K562 (cell line): ENCODE measurements around the gene SRL. TPM values are rescaled to one million over a fixed set of nuclear protein-coding genes. Genes with fewer than 3 reads are reported as not detected.

ENCODE experiments used
- ATF1 ChIP-seq, 2 experiments: fragments of 450-650 bp in 1 of 2; IDR thresholded peaks; 2 replicates each; pipeline ENCODE4 v1.6.1; 2016; ENCODE audit warnings: missing compliant biosample characterization in 1 of 2, missing genetic modification characterization in 1 of 2
- CEBPZ ChIP-seq: fragments of 150-350 bp; IDR thresholded peaks from 2 replicates; pipeline ENCODE4 v1.6.1; 2014; ENCODE audit warnings: low read depth, mild to moderate bottlenecking, low read length, borderline replicate concordance
- CXXC5 ChIP-seq: fragments of 250-450 bp; sonication (Bioruptor Pico); IDR thresholded peaks from 2 replicates; pipeline ENCODE4 v1.8.0; 2022; ENCODE audit warnings: inconsistent platforms, mild to moderate bottlenecking, moderate library complexity
- ESRRB ChIP-seq: fragments of 250-450 bp; sonication (Bioruptor Pico); IDR thresholded peaks from 2 replicates; pipeline ENCODE4 v1.5.0; 2020; ENCODE audit warnings: mild to moderate bottlenecking, moderate library complexity, borderline replicate concordance
- GATA2 ChIP-seq: sonication (generic); formaldehyde crosslinking; IDR thresholded peaks from 2 replicates; pipeline ENCODE4 v1.4.0; 2020; ENCODE audit warnings: mild to moderate bottlenecking, missing genetic modification reagents
- HMG20A ChIP-seq: fragments of 450-650 bp; formaldehyde crosslinking; conservative IDR thresholded peaks from 2 replicates; pipeline ENCODE4 v1.4.0; 2020; ENCODE audit warnings: mild to moderate bottlenecking, mixed read lengths
- LCOR ChIP-seq: sonication (generic); formaldehyde crosslinking; IDR thresholded peaks from 2 replicates; pipeline ENCODE4 v1.8.0; 2022; ENCODE audit warnings: mild to moderate bottlenecking, missing genetic modification reagents
- MCM2 ChIP-seq: fragments of 450-650 bp; IDR thresholded peaks from 2 replicates; pipeline ENCODE4 v1.6.1; 2017; ENCODE audit warnings: low read depth, mild to moderate bottlenecking
- MCM3 ChIP-seq: fragments of 450-650 bp; IDR thresholded peaks from 2 replicates; pipeline ENCODE4 v1.6.1; 2016
- NBN ChIP-seq: fragments of 450-650 bp; IDR thresholded peaks from 2 replicates; pipeline ENCODE4 v1.6.1; 2016; ENCODE audit warnings: low read depth, mild to moderate bottlenecking
- NUFIP1 ChIP-seq: fragments of 450-650 bp; IDR thresholded peaks from 2 replicates; pipeline ENCODE4 v1.6.1; 2018; ENCODE audit not compliant: partially characterized antibody
- PTBP1 ChIP-seq: fragments of 200-400 bp; formaldehyde crosslinking; IDR thresholded peaks from 2 replicates; pipeline ENCODE4 v1.6.1; 2017; ENCODE audit warnings: low read depth, low read length
- SREBF1 ChIP-seq: fragments of 150-350 bp; IDR thresholded peaks from 2 replicates; pipeline ENCODE4 v1.6.1; 2014; ENCODE audit warnings: antibody characterized with exemption, low read depth, low read length, borderline replicate concordance
- STAT5A ChIP-seq: IDR thresholded peaks from 2 replicates; pipeline ENCODE4 v1.6.1; 2012; ENCODE audit warnings: low read length, inconsistent platforms, borderline replicate concordance
- ZFX ChIP-seq: sonication (generic); formaldehyde crosslinking; IDR thresholded peaks from 2 replicates; pipeline ENCODE4 v1.8.0; 2022; ENCODE audit warnings: mild to moderate bottlenecking, missing genetic modification reagents, moderate library complexity
- ZNF318 ChIP-seq, 2 experiments: fragments of 450-650 bp; IDR thresholded peaks; 2 replicates each; pipeline ENCODE4 v1.6.1; 2016; ENCODE audit warnings: mild to moderate bottlenecking in 2 of 2, borderline replicate concordance in 1 of 2, low read depth in 1 of 2, moderate library complexity in 1 of 2
- ZSCAN29 ChIP-seq: fragments of 450-650 bp; IDR thresholded peaks from 2 replicates; pipeline ENCODE4 v1.6.1; 2017
- polyA plus RNA-seq, 8 experiments: library from polyadenylated mRNA; depleted of rRNA in 4 of 8; stranded (reverse) in 5 of 8; unstranded in 3 of 8; fragments of >200 nt; fragmentation: Nextera tagmentation in 2 of 8; fragmentation: Illumina TruSeq in 1 of 8; extraction: Ambion mirVana in 2 of 8; extraction: Trizol in 1 of 8; gene quantifications; 2 replicates each; pipeline versions ENCODE4 v1.2.1 to v1.2.3, GENCODE V29; 2011 to 2014; ENCODE audit warnings: inconsistent platforms in 1 of 8, missing spikeins in 1 of 8
- total RNA-seq, 7 experiments: library from RNA; depleted of rRNA in 6 of 7; stranded (reverse); fragments of >200 nt in 6 of 7; fragmentation: Illumina TruSeq in 2 of 7; extraction: Trizol in 2 of 7; gene quantifications; 2 replicates each; pipeline versions ENCODE4 v1.2.1 to v1.2.3, GENCODE V29; 2011 to 2021; ENCODE audit warnings: low replicate concordance in 1 of 7

Gene SRL
- total and polyA plus RNA-seq, 9 of the 15 experiments (the other 6 are each of a cell fraction or from before 2014, with no cell fraction given) = 0.01 TPM; not detected in 8

- TF ChIP-seq ZNF318 (IDR thresholded peaks at IDR 0.05; ENCODE audit: borderline replicate concordance in 1 of 2, low read depth in 1 of 2) (no peak), CXXC5 (CRISPR knock-in tag) (no peak), ZSCAN29 (no peak), SREBF1 (no peak), ESRRB (no peak), CEBPZ (no peak), NUFIP1 (no peak), ZFX (no peak), NBN (no peak), HMG20A (no peak), STAT5A (no peak), MCM3 (no peak), ATF1 (CRISPR knock-in tag; IDR thresholded peaks at IDR 0.05) (peak; percentile 19; the same call in 1 of the 2 replicates), ATF1 (tag; IDR thresholded peaks at IDR 0.05) (no peak), MCM2 (no peak), LCOR (CRISPR knock-in tag) (no peak), GATA2 (CRISPR knock-in tag) (no peak), PTBP1 (no peak)
Observed at GRCh38 chr16:4263504-4264436, 21.9 kb upstream of the SRL start (continued).
